BE2C (cell line): ENCODE results near the gene COL28A1.

Experiments used
- DNase-seq: peaks from one replicate; pipeline ENCODE4 v3.0.0-alpha.2; 2020
- H3K27me3 ChIP-seq: fragments of 250-450 bp; sonication (Bioruptor Pico); 2 replicates; pipeline ENCODE4 v1.5.1; 2020; ENCODE audit warnings: mild to moderate bottlenecking
- H3K36me3 ChIP-seq: fragments of 250-450 bp; sonication (Bioruptor Pico); 2 replicates; pipeline ENCODE4 v1.5.1; 2020; ENCODE audit warnings: mild to moderate bottlenecking
- H3K4me1 ChIP-seq: fragments of 250-450 bp; sonication (Bioruptor Pico); 2 replicates; pipeline ENCODE4 v1.5.1; 2020
- H3K4me3 ChIP-seq: 2 replicates; pipeline ENCODE4 v1.5.1; 2011; ENCODE audit warnings: low read depth, low read length
- H3K9me3 ChIP-seq: fragments of 250-450 bp; sonication (Bioruptor Pico); 2 replicates; pipeline ENCODE4 v1.5.1; 2020
- CTCF ChIP-seq: IDR thresholded peaks from 2 replicates; pipeline ENCODE4 v1.5.1; 2012; ENCODE audit warnings: mild to moderate bottlenecking, low read depth, low read length

Gene COL28A1

GRCh38 chr7:7446616-7447015 is 89.1 kb downstream of the COL28A1 start:
- Histone ChIP-seq H3K27me3 (no peaks in the 10 kb centered on the region), H3K4me3 (no peak overlapping the region), H3K4me1 (no peaks in the 10 kb centered on the region), H3K36me3 (no peaks in the 10 kb centered on the region), H3K9me3 (no peaks in the 10 kb centered on the region)
- TF ChIP-seq CTCF, result no peak
- no peak for DNase-seq

GRCh38 chr7:7443806-7444350 is 91.8 kb downstream of the COL28A1 start:
- no peaks in the 10 kb centered on the region for H3K27me3 ChIP-seq
- no peaks in the 10 kb centered on the region for H3K9me3 ChIP-seq
- no peaks in the 10 kb centered on the region for H3K4me1 ChIP-seq
- no peak overlapping the region for H3K4me3 ChIP-seq
- no peak for DNase-seq
- H3K36me3 ChIP-seq, result no peaks in the 10 kb centered on the region
- no peak for TF ChIP-seq CTCF

- Histone ChIP-seq H3K4me1 (no peaks in the 10 kb centered on the region), H3K4me3 (no peak overlapping the region), H3K36me3 (no peaks in the 10 kb centered on the region), H3K27me3 (no peaks in the 10 kb centered on the region), H3K9me3 (no peaks in the 10 kb centered on the region)
- TF ChIP-seq CTCF, result no peak
- DNase-seq, result no peak
Observed at GRCh38 chr7:7439564-7439963, 96.1 kb downstream of the COL28A1 start.

- no peaks in the 10 kb centered on the region for H3K27me3 ChIP-seq
- no peak overlapping the region for H3K4me3 ChIP-seq
- no peaks in the 10 kb centered on the region for H3K9me3 ChIP-seq
- TF ChIP-seq CTCF, result no peak
- no peaks in the 10 kb centered on the region for H3K4me1 ChIP-seq
- DNase-seq, result no peak
- H3K36me3 ChIP-seq, result no peaks in the 10 kb centered on the region
Observed at GRCh38 chr7:7438851-7439250, 96.8 kb downstream of the COL28A1 start.

- H3K9me3 ChIP-seq, result no peaks in the 10 kb centered on the region
- no peaks in the 10 kb centered on the region for H3K27me3 ChIP-seq
- no peak for TF ChIP-seq CTCF
- no peak overlapping the region for H3K4me3 ChIP-seq
- DNase-seq, result no peak
- H3K36me3 ChIP-seq, result no peaks in the 10 kb centered on the region
- no peaks in the 10 kb centered on the region for H3K4me1 ChIP-seq
Observed at GRCh38 chr7:7435978-7436377, 99.7 kb downstream of the COL28A1 start.

- Histone ChIP-seq H3K36me3 (no peaks in the 10 kb centered on the region), H3K4me3 (no peak overlapping the region), H3K9me3 (no peaks in the 10 kb centered on the region), H3K27me3 (no peaks in the 10 kb centered on the region), H3K4me1 (no peaks in the 10 kb centered on the region)
- no peak for DNase-seq
- no peak for TF ChIP-seq CTCF
Observed at GRCh38 chr7:7434329-7434728, 101.3 kb downstream of the COL28A1 start.
